Kidney (tissue), 14 donors: ENCODE measurements around the gene AFF3. TPM values are rescaled to one million over a fixed set of nuclear protein-coding genes. Genes with fewer than 3 reads are reported as not detected.
"Not testable (repeated sequence)": the region's sequence is repeated elsewhere in the genome, so short reads cannot be mapped to it uniquely, and the experiment has no call there.

Source experiments
- DNase-seq, 5 donors: peaks; one replicate each; pipeline ENCODE4 v3.0.0-alpha.2; 2013 to 2020
- FAIRE-seq: peaks from 2 replicates; lab custom pipeline; 2012; peaks lifted over from hg19 to GRCh38; lab: Jason Lieb, UNC
- H3K27ac ChIP-seq, 2 donors: one replicate each; pipeline ENCODE4 v1.7.0; 2013; ENCODE audit warnings: low read depth in 2 of 2, low read length in 2 of 2, inconsistent platforms in 1 of 2
- H3K27me3 ChIP-seq: one replicate; pipeline ENCODE4 v1.7.1; 2013; ENCODE audit warnings: low read length, inconsistent platforms; ENCODE audit not compliant: control insufficient read depth, insufficient read depth
- H3K36me3 ChIP-seq, 3 donors: one replicate each; pipeline versions ENCODE4 v1.7.0 to v1.7.1; 2013; ENCODE audit warnings: low read length in 3 of 3, control low read depth in 1 of 3, inconsistent platforms in 1 of 3; ENCODE audit not compliant: insufficient read depth in 3 of 3, control insufficient read depth in 2 of 3
- H3K4me1 ChIP-seq, 3 donors: one replicate each; pipeline versions ENCODE4 v1.7.0 to v1.7.1; 2013; ENCODE audit warnings: low read length in 3 of 3, inconsistent platforms in 1 of 3, low read depth in 1 of 3; ENCODE audit not compliant: control insufficient read depth in 2 of 3, insufficient read depth in 2 of 3
- H3K4me3 ChIP-seq, 3 donors: one replicate each; pipeline versions ENCODE4 v1.7.0 to v1.8.1; 2013; ENCODE audit warnings: low read length in 3 of 3, control low read depth in 1 of 3, inconsistent platforms in 1 of 3
- H3K9ac ChIP-seq, 3 donors: one replicate each; pipeline versions ENCODE4 v1.7.0 to v1.7.1; 2013; ENCODE audit warnings: low read length in 3 of 3, control low read depth in 1 of 3, inconsistent platforms in 1 of 3
- H3K9me3 ChIP-seq, 3 donors: one replicate each; pipeline versions ENCODE4 v1.7.0 to v1.7.1; 2013; ENCODE audit warnings: low read length in 3 of 3, control low read depth in 1 of 3, inconsistent platforms in 1 of 3; ENCODE audit not compliant: control insufficient read depth in 2 of 3, insufficient read depth in 1 of 3
- intact Hi-C: fragments of 100-400 bp; cut with DNase I; formaldehyde crosslinking; loops from one replicate; pipeline ENCODE4 v1.11.1; 2022
- polyA plus RNA-seq: library from polyadenylated mRNA; stranded (reverse); fragments of 350-450 nt; fragmentation: Illumina TruSeq; extraction: RNeasy Lipid Tissue Mini Kit (QIAGEN cat#74804); gene quantifications from one replicate; pipeline ENCODE4 v1.2.3, GENCODE V29; 2014; ENCODE audit warnings: low read depth, low replicate concordance; ENCODE audit not compliant: insufficient read depth
- total RNA-seq: library from RNA; stranded (reverse); fragmentation: NEBNext Ultra II Directional; extraction: Animal tissue kit (Norgen Biotek cat#: 25700); gene quantifications from one replicate; pipeline ENCODE4 v1.2.1, GENCODE V29; 2021
- TF ChIP-seq, protein P1 (sequence below): IDR thresholded peaks from 3 replicates; pipeline ENCODE4 v1.5.1; 2012; ENCODE audit warnings: mild to moderate bottlenecking, moderate library complexity, borderline replicate concordance; ENCODE audit not compliant: insufficient read depth; ENCODE audit errors: extremely low read depth
- donor health status: control.
- donor health status: control.
- donor health status: control.
- donor health status: control.
- donor health status: control.
- donor health status: DM: yes; HTN: yes; CAD: no.
- donor health status: Normal renal cell carcinoma (clear cell type).

The AFF3 gene
- total and polyA plus RNA-seq, 2 donors from 2014 or later = 0.65 to 11.0 TPM

DNA sequence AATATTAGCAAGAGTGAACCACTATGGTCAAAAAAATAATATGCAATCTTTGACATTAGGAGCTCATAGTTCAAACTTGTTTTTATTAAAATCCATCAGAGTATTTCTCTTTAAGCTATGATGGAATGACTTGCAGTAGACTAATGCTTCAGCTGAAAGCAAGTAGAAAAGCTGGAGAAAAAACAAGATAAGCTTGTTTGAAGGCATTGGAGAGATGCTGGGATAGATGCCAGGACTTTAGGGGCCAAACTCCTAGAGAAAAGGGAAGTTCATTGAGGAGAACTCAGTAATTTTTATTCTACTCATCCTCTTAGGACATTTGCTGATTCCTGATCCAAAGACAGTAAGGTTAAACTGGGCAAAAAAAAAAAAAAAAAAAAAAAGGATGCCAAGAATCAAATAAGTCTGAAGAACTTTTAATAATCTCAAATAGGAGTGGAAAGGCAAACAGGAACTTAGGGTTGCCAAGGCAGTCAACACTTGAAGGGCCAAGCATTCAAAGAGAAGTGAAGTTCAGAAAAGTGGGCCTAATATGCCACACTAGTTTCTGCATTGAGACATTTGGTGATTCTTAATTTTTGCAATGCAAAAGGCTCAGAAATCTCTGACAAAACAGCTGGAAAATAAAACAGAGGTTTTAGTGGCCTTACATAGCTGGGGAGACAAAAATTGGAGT, 19.7 kb upstream of the AFF3 start:
- Histone ChIP-seq H3K36me3 (no peaks in the 10 kb centered on the region), H3K27ac (no peak overlapping the region), H3K9me3 (peaks cover 0 to 2% (median 0%) of the 10 kb centered on the region in 3 donors), H3K4me1 (no peaks in the 10 kb centered on the region), H3K27me3 (no peaks in the 10 kb centered on the region), H3K9ac (no peak overlapping the region), H3K4me3 (no peak overlapping the region)
- TF ChIP-seq, protein P1, sequence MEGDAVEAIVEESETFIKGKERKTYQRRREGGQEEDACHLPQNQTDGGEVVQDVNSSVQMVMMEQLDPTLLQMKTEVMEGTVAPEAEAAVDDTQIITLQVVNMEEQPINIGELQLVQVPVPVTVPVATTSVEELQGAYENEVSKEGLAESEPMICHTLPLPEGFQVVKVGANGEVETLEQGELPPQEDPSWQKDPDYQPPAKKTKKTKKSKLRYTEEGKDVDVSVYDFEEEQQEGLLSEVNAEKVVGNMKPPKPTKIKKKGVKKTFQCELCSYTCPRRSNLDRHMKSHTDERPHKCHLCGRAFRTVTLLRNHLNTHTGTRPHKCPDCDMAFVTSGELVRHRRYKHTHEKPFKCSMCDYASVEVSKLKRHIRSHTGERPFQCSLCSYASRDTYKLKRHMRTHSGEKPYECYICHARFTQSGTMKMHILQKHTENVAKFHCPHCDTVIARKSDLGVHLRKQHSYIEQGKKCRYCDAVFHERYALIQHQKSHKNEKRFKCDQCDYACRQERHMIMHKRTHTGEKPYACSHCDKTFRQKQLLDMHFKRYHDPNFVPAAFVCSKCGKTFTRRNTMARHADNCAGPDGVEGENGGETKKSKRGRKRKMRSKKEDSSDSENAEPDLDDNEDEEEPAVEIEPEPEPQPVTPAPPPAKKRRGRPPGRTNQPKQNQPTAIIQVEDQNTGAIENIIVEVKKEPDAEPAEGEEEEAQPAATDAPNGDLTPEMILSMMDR = no peak
- DNase-seq = no peak
- no peak for FAIRE-seq
- intact Hi-C loops = no loop called here

- no peaks in the 10 kb centered on the region for H3K27me3 ChIP-seq
- no peak for FAIRE-seq
- TF ChIP-seq, protein P1 = no peak
- DNase-seq = no peak
- no peak overlapping the region for H3K9ac ChIP-seq
- peaks cover 0 to 2% (median 0%) of the 10 kb centered on the region in 3 donors for H3K9me3 ChIP-seq
- no peak overlapping the region for H3K27ac ChIP-seq
- H3K4me1 ChIP-seq = no peaks in the 10 kb centered on the region
- no peaks in the 10 kb centered on the region for H3K36me3 ChIP-seq
- H3K4me3 ChIP-seq = no peak overlapping the region
- intact Hi-C loops = no loop called here
These were observed 18.0 kb upstream of the AFF3 start for GRCh38 chr2:100160396-100160795.

- H3K36me3 ChIP-seq, H3K4me1 ChIP-seq, FAIRE-seq, H3K4me3 ChIP-seq, DNase-seq, H3K27ac ChIP-seq, intact Hi-C loops, H3K27me3 ChIP-seq, H3K9ac ChIP-seq, H3K9me3 ChIP-seq: not testable (repeated sequence)
These were observed 9.4 kb upstream of the AFF3 start for GRCh38 chr2:100151832-100152231.

DNA sequence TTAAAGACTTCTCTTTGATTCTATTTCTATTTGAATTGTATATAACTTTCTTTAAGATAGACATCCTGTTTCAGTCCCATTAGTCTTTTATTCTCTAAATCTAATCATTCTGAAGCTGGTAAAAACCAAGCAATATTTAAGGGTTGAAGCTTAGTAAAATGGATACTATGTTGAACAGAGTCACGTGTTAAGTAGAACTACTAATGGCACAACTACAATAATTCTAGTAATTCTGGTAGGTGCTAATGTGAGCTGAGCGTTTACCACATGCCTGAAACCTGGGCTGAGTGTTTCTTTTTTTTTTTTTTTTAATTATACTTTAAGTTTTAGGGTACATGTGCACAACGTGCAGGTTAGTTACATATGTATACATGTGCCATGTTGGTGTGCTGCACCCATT, 8.9 kb upstream of the AFF3 start:
- TF ChIP-seq, protein P1 = no peak
- Histone ChIP-seq H3K36me3 (no peaks in the 10 kb centered on the region), H3K27me3 (no peaks in the 10 kb centered on the region), H3K9ac (no peak overlapping the region), H3K9me3 (no peaks in the 10 kb centered on the region), H3K27ac (no peak overlapping the region), H3K4me3 (no peak overlapping the region), H3K4me1 (no peaks in the 10 kb centered on the region)
- DNase-seq (no peak), FAIRE-seq (no peak)
- intact Hi-C loops = no loop called here
